ENCODE data around the gene CHST1. TPM values are rescaled to one million over a fixed set of nuclear protein-coding genes. Genes with fewer than 3 reads are reported as not detected.

CHST1 gene
- total and polyA plus RNA-seq, 10 of the 15 experiments (the other 5 are each of a cell fraction or from before 2014, with no cell fraction given) = not detected

DNA sequence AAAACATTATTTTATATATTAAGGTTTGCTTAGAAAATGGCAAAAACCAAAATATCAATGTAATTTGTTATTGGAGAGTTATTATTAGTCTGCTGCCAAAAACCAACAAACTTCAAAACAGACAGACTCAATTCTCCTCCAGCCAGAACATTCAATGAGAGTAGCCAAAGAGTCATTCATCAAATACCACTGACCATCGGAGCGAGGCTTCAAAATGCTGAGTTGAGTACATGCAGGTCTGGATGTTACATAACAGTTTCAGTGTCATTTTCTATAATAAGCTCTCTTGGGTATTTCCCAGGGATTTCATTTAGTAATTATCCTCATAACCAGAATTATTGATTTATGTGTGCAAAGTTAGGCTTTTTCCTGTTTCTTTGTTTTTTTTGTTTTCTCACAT is 42.6 kb downstream of the CHST1 start (continued):
- TF ChIP-seq, protein P1, sequence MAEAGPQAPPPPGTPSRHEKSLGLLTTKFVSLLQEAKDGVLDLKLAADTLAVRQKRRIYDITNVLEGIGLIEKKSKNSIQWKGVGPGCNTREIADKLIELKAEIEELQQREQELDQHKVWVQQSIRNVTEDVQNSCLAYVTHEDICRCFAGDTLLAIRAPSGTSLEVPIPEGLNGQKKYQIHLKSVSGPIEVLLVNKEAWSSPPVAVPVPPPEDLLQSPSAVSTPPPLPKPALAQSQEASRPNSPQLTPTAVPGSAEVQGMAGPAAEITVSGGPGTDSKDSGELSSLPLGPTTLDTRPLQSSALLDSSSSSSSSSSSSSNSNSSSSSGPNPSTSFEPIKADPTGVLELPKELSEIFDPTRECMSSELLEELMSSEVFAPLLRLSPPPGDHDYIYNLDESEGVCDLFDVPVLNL (IDR thresholded peaks at IDR 0.05; ENCODE audit: low read depth, low read length) = no peak

DNA sequence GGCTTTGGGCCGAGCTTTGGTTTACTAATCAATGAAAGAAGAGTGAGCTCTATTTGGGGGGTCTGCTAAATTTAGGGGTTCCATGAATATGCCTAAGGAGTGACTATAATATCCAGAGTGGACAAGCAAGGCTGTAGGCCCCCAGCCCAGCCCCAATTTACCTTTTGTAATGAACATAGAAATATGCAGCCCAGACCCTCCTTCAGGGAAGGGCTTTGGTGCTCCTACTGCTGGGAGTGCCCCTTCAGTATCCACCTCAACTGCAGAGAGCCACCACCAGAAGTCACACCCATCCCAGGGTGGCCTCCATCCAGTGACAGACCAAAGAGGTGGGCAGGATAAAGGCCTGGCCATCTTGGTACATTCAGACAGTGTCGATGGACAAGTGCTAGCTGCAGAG is 43.1 kb downstream of the CHST1 start:
- intact Hi-C loops (cut with micrococcal nuclease; ENCODE audit: unreplicated experiment) = no loop called here
- Histone ChIP-seq H3K27ac (ENCODE audit: control insufficient read depth, insufficient read depth) (no peak overlapping the region), H3K36me3 (ENCODE audit: control insufficient read depth in 2 of 2, insufficient read depth in 2 of 2, low read length in 1 of 2) (no peaks in the 10 kb centered on the region), H3K79me2 (ENCODE audit: control insufficient read depth, insufficient read depth, low read length) (no peaks in the 10 kb centered on the region), H3K4me2 (ENCODE audit: control insufficient read depth, insufficient read depth) (no peak overlapping the region), H3K9ac (ENCODE audit: control insufficient read depth, insufficient read depth, low read length) (no peak overlapping the region), H3K27me3 (replicated peaks in 1 of 2; ENCODE audit: control insufficient read depth in 2 of 2, insufficient read depth in 2 of 2, low read length in 1 of 2) (no peaks in the 10 kb centered on the region; a peak in 1 of 4 replicates), H3K9me3 (replicated peaks; ENCODE audit: control insufficient read depth, insufficient read depth, low read length) (peaks cover 3% of the 10 kb centered on the region; the same call in 1 of the 3 replicates), H3K4me1 (ENCODE audit: control insufficient read depth, insufficient read depth, low read length) (no peaks in the 10 kb centered on the region), H3K4me3 (no peak overlapping the region), H2AFZ (ENCODE audit: control insufficient read depth, low read depth, low read length) (no peak overlapping the region), H4K20me1 (ENCODE audit: control insufficient read depth, insufficient read depth) (no peaks in the 10 kb centered on the region)
- SMC1A ChIA-PET (ENCODE audit: uncharacterized antibody, unreplicated experiment) = no interaction called here
- no TSS peak for BruUV-seq (replicated peaks)
- ATAC-seq = no peak
- 0% methylated on average over 2 of the region's 2 CpGs for WGBS (ENCODE audit: insufficient coverage, insufficient replicate concordance, low lambda C conversion rate, missing lambda C conversion rate)
- in situ Hi-C loops (cut with MboI) = no loop called here
- no peak for FAIRE-seq
- RAD21 ChIA-PET (ENCODE audit: unreplicated experiment) = no interaction called here
- POLR2A ChIA-PET = no interaction called here
- CTCF ChIA-PET = no interaction called here
- TF ChIP-seq, protein P2, sequence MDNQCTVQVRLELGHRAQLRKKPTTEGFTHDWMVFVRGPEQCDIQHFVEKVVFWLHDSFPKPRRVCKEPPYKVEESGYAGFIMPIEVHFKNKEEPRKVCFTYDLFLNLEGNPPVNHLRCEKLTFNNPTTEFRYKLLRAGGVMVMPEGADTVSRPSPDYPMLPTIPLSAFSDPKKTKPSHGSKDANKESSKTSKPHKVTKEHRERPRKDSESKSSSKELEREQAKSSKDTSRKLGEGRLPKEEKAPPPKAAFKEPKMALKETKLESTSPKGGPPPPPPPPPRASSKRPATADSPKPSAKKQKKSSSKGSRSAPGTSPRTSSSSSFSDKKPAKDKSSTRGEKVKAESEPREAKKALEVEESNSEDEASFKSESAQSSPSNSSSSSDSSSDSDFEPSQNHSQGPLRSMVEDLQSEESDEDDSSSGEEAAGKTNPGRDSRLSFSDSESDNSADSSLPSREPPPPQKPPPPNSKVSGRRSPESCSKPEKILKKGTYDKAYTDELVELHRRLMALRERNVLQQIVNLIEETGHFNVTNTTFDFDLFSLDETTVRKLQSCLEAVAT (IDR thresholded peaks at IDR 0.05) = no peak
- TF ChIP-seq, protein P3, sequence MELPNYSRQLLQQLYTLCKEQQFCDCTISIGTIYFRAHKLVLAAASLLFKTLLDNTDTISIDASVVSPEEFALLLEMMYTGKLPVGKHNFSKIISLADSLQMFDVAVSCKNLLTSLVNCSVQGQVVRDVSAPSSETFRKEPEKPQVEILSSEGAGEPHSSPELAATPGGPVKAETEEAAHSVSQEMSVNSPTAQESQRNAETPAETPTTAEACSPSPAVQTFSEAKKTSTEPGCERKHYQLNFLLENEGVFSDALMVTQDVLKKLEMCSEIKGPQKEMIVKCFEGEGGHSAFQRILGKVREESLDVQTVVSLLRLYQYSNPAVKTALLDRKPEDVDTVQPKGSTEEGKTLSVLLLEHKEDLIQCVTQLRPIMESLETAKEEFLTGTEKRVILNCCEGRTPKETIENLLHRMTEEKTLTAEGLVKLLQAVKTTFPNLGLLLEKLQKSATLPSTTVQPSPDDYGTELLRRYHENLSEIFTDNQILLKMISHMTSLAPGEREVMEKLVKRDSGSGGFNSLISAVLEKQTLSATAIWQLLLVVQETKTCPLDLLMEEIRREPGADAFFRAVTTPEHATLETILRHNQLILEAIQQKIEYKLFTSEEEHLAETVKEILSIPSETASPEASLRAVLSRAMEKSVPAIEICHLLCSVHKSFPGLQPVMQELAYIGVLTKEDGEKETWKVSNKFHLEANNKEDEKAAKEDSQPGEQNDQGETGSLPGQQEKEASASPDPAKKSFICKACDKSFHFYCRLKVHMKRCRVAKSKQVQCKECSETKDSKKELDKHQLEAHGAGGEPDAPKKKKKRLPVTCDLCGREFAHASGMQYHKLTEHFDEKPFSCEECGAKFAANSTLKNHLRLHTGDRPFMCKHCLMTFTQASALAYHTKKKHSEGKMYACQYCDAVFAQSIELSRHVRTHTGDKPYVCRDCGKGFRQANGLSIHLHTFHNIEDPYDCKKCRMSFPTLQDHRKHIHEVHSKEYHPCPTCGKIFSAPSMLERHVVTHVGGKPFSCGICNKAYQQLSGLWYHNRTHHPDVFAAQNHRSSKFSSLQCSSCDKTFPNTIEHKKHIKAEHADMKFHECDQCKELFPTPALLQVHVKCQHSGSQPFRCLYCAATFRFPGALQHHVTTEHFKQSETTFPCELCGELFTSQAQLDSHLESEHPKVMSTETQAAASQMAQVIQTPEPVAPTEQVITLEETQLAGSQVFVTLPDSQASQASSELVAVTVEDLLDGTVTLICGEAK (IDR thresholded peaks at IDR 0.05; ENCODE audit: borderline replicate concordance) = no peak
- TF ChIP-seq ETV6 (conservative IDR thresholded peaks at IDR 0.05 in 1 of 2, IDR thresholded peaks at IDR 0.05 in 1 of 2; ENCODE audit: borderline replicate concordance in 1 of 2, low read depth in 1 of 2) (no peak), RAD51 (IDR thresholded peaks at IDR 0.05) (no peak), POU2F2 (IDR thresholded peaks at IDR 0.05; ENCODE audit: borderline replicate concordance, low read depth, low read length) (no peak), ZBED1 (IDR thresholded peaks at IDR 0.05; ENCODE audit: borderline replicate concordance) (no peak), ZNF622 (IDR thresholded peaks at IDR 0.05) (no peak), KDM1A (IDR thresholded peaks at IDR 0.05; ENCODE audit: borderline replicate concordance) (no peak), STAT3 (IDR thresholded peaks at IDR 0.05; ENCODE audit: low read depth, low read length) (no peak), CBX3 (IDR thresholded peaks at IDR 0.05; ENCODE audit: borderline replicate concordance, low read depth) (no peak), WRNIP1 (IDR thresholded peaks at IDR 0.05; ENCODE audit: borderline replicate concordance, low read depth, low read length) (no peak), EGR1 (IDR thresholded peaks at IDR 0.05; ENCODE audit: borderline replicate concordance in 1 of 2, low read depth in 2 of 2, low read length in 2 of 2) (no peak), EED (IDR thresholded peaks at IDR 0.05; ENCODE audit: low read depth) (no peak), CREB1 (IDR thresholded peaks at IDR 0.05; ENCODE audit: low read depth) (no peak), TCF3 (IDR thresholded peaks at IDR 0.05; ENCODE audit: borderline replicate concordance, insufficient read depth, low read depth, low read length) (no peak), NR2C2 (IDR thresholded peaks at IDR 0.05; ENCODE audit: borderline replicate concordance, control insufficient read depth, insufficient read length, low read depth) (no peak)
- no peak for DNase-seq (ENCODE audit: low read depth, low spot score)
